ENCODE measurements around the gene GLT1D1. TPM values are rescaled to one million over a fixed set of nuclear protein-coding genes. Genes with fewer than 3 reads are reported as not detected.

Gene GLT1D1
- total and polyA plus RNA-seq, 2 of the 8 experiments (the other 6 are each of a cell fraction or from before 2014, with no cell fraction given) = 1.5 to 3.6 TPM

DNA sequence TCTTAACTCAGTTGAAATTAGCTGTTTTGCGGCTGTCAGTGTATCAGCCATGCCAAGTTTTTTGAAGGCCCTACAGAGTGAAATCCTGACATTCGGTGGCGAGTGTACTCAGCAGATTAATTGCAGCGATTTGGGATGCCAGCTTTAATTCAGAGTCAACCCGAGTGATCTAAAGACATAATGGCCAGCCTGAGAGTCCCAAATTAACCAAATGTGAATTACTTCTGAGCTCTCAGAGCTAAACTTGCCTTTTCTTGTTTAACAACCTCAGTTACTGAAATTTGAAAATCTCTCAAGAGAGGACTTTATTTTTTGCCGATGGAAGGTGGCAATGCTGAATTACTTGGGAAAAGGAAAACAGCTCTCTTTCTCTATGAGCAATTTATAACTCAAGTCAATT, 148.5 kb downstream of the GLT1D1 start:
- Histone ChIP-seq H3K27me3 (replicated peaks in 1 of 4; ENCODE audit: control insufficient read depth in 3 of 4, extremely low read depth in 1 of 4, insufficient read depth in 3 of 4, low read length in 3 of 4) (no peaks in the 10 kb centered on the region; a peak in 1 of 7 replicates), H3K4me3 (ENCODE audit: extremely low read depth in 1 of 4, insufficient read depth in 2 of 4, low read depth in 3 of 4, low read length in 4 of 4) (no peak overlapping the region), H4K91ac (replicated peaks; ENCODE audit: insufficient read length, low read length) (no peak overlapping the region), H3K23ac (ENCODE audit: insufficient read length) (no peak overlapping the region), H4K8ac (ENCODE audit: extremely low read depth, insufficient read depth, low read length) (no peak overlapping the region), H4K5ac (ENCODE audit: insufficient read length, low read depth, low read length) (no peak overlapping the region), H2AFZ (ENCODE audit: low read length) (no peak overlapping the region), H3K79me1 (ENCODE audit: low read depth, low read length) (no peaks in the 10 kb centered on the region), H3K9ac (replicated peaks in 1 of 4; ENCODE audit: extremely low read depth in 1 of 4, low read depth in 3 of 4, low read length in 3 of 4) (no peak overlapping the region), H3K56ac (replicated peaks; ENCODE audit: insufficient read length, low read depth, low read length) (no peak overlapping the region), H2BK5ac (ENCODE audit: low read depth, low read length) (no peak overlapping the region), H4K20me1 (replicated peaks in 1 of 2; ENCODE audit: control insufficient read depth in 1 of 2, insufficient read depth in 2 of 2, low read length in 2 of 2) (no peaks in the 10 kb centered on the region), H3K23me2 (ENCODE audit: low read depth, low read length) (peaks cover 2% of the 10 kb centered on the region; the same call in 1 of the 2 replicates), H2AK5ac (ENCODE audit: low read depth, low read length) (no peak overlapping the region), H3K4me1 (replicated peaks in 1 of 4; ENCODE audit: control insufficient read depth in 3 of 4, insufficient read depth in 4 of 4, low read length in 3 of 4) (peaks cover 0 to 2% (median 0%) of the 10 kb centered on the region in 4 experiments; a peak in 1 of 7 replicates), H3K36me3 (ENCODE audit: control insufficient read depth in 2 of 4, insufficient read depth in 4 of 4, low read length in 3 of 4) (no peaks in the 10 kb centered on the region), H2BK15ac (ENCODE audit: low read length) (no peak overlapping the region), H3K18ac (ENCODE audit: extremely low read depth, low read length) (no peak overlapping the region), H2BK120ac (replicated peaks; ENCODE audit: low read depth, low read length) (no peak overlapping the region), H3K79me2 (ENCODE audit: control insufficient read depth in 1 of 2, insufficient read depth in 2 of 2, low read length in 2 of 2) (no peaks in the 10 kb centered on the region), H3K14ac (ENCODE audit: insufficient read length) (no peak overlapping the region), H3K4ac (replicated peaks; ENCODE audit: insufficient read length, low read depth, low read length) (no peak overlapping the region), H3K9me3 (ENCODE audit: insufficient read depth in 2 of 2, low read depth in 1 of 2, low read length in 1 of 2) (no peaks in the 10 kb centered on the region), H2BK12ac (ENCODE audit: low read depth, low read length) (no peak overlapping the region), H3K4me2 (ENCODE audit: insufficient read depth in 1 of 2, low read depth in 2 of 2, low read length in 2 of 2) (no peak overlapping the region), H3K27ac (ENCODE audit: low read depth, low read length) (no peak overlapping the region), H2BK20ac (ENCODE audit: low read length) (no peak overlapping the region)
- 92% methylated on average over 6 of the region's 6 CpGs; no CpG with 5 or more reads in 1 of the 2 experiments for WGBS, 2 experiments (ENCODE audit: extremely low coverage in 1 of 2, insufficient coverage in 1 of 2, insufficient read length in 1 of 2, insufficient replicate concordance in 2 of 2, low coverage in 1 of 2, low lambda C conversion rate in 2 of 2, missing lambda C conversion rate in 1 of 2)
- ChIA-PET POLR2A (ENCODE audit: partially characterized antibody) (no interaction called here), CTCF (ENCODE audit: partially characterized antibody) (interaction anchor here (0.7 to 1.3 kb wide), 6 partner anchors 14 to 68 kb away, joined by 3 to 4 read pairs (median 3); no protein-coding TSS in a partner anchor)
- DNase-seq (ENCODE audit: low read depth in 1 of 2, low spot score in 2 of 2) (no peak), FAIRE-seq (no peak)
- TF ChIP-seq, protein P1, sequence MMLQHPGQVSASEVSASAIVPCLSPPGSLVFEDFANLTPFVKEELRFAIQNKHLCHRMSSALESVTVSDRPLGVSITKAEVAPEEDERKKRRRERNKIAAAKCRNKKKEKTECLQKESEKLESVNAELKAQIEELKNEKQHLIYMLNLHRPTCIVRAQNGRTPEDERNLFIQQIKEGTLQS (IDR thresholded peaks at IDR 0.05; ENCODE audit: insufficient read depth, low read depth, low read length) = no peak
- TF ChIP-seq BCL11A (IDR thresholded peaks at IDR 0.05; ENCODE audit: low read depth in 2 of 2, low read length in 2 of 2) = no peak
- TF ChIP-seq JUN (IDR thresholded peaks at IDR 0.05; ENCODE audit: low read depth, low read length) = no peak
- no peak for TF ChIP-seq TEAD4 (IDR thresholded peaks at IDR 0.05; ENCODE audit: low read depth, low read length)

Data from H1 (cell line).